ENCODE measurements around the gene ADAMTS2.

GRCh38 chr5:179115845-179116524 is 229.3 kb downstream of the ADAMTS2 start:
- TF ChIP-seq LEF1 (IDR thresholded peaks at IDR 0.05; ENCODE audit: borderline replicate concordance) = no peak
- no peak for TF ChIP-seq SUZ12 (IDR thresholded peaks at IDR 0.05)
- no peak for TF ChIP-seq TARDBP (IDR thresholded peaks at IDR 0.05)
- TF ChIP-seq FOXK2 (IDR thresholded peaks at IDR 0.05) = no peak
- no peak for TF ChIP-seq NFRKB (IDR thresholded peaks at IDR 0.05)
- TF ChIP-seq PKNOX1 (IDR thresholded peaks at IDR 0.05) = no peak
- TF ChIP-seq BHLHE40 (IDR thresholded peaks at IDR 0.05; ENCODE audit: borderline replicate concordance) = no peak
- TF ChIP-seq SP1 (IDR thresholded peaks at IDR 0.05) = no peak
- TF ChIP-seq FOXA1 (IDR thresholded peaks at IDR 0.05) = no peak
- TF ChIP-seq L3MBTL2 (conservative IDR thresholded peaks at IDR 0.05) = no peak
- no peak for TF ChIP-seq FOXM1 (IDR thresholded peaks at IDR 0.05; ENCODE audit: borderline replicate concordance)
- no peak for TF ChIP-seq ZNF384 (IDR thresholded peaks at IDR 0.05)
- TF ChIP-seq ARNT (IDR thresholded peaks at IDR 0.05) = no peak
- no peak for TF ChIP-seq CTBP1 (IDR thresholded peaks at IDR 0.05; ENCODE audit: borderline replicate concordance)
